Endometrial microvascular endothelial cells (primary cell): ENCODE results near the gene SPAG16. TPM values are rescaled to one million over a fixed set of nuclear protein-coding genes. Genes with fewer than 3 reads are reported as not detected.

Source experiments
- in situ Hi-C: cut with HindIII; loops from 2 replicates; pipeline ENCODE4 v1.10.0; 2017; ENCODE audit warnings: low sequenced_read_pairs, low pct_unique_long_range_greater_than_20kb; ENCODE audit errors: inconsistent ontology term
- total RNA-seq: library from RNA; depleted of rRNA; stranded (reverse); fragments of >200 nt; gene quantifications from one replicate; pipeline ENCODE4 v1.2.3, GENCODE V29; 2015; ENCODE audit errors: inconsistent ontology term

Gene SPAG16
- total RNA-seq, 1 donor from 2014 or later: 13.3 TPM

DNA sequence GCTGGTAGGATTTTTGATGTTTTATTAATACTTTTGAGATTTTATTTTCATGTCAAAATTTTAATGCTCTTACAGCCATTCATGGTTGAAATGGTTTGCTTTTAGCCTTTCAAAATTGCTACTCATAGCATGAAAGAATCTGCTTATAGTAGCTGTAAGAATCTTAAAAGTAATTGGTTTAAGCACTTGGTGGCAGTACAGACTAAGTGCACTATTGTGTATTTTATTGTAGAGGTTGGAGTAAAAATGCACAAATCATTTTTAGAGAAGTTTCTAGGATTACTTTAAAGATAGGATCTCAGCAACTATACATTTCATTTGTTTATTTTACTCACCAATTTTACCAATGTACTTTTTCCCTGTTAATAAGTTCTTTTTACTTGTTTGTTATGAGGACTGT, 205.8 kb downstream of the SPAG16 start:
- in situ Hi-C loops: no loop called here

DNA sequence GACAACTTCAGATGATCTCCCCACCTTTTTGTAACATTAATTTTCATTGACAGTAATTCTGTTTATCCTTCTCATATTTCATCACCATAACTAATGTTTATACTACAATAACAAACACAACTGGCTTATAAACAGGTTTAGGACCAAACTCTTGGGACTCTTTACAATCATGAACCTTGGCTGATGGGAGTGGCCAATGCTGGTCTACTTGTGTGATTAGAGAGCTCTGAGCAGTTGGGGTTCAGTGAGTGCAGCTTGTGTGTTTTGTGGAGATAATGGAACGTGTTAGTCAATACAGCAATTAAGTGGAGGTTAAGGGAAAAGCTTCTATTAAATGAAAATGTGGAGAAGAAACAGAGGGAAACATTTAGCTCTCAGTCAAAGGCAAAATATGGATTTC, 207.1 kb downstream of the SPAG16 start:
- in situ Hi-C loops: no loop called here

DNA sequence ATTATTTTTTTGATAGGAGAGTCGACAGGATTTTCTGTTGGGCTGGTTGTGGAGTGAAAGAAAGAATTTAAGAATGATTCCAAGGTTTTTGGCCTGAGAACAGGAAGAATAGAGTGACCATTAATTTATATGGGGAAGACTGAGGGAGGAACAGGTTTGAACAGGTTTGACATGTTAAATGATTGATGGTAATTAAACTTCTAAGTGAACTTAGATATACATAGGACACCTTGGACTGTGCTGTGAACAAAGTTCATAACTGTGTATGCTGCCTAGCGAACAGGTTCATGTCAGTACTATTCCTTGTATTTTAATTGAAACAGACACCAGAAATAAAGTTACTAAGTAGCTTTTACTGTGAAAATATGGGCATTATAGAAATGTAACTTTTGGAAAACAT, 212.0 kb downstream of the SPAG16 start:
- in situ Hi-C loops: no loop called here

DNA sequence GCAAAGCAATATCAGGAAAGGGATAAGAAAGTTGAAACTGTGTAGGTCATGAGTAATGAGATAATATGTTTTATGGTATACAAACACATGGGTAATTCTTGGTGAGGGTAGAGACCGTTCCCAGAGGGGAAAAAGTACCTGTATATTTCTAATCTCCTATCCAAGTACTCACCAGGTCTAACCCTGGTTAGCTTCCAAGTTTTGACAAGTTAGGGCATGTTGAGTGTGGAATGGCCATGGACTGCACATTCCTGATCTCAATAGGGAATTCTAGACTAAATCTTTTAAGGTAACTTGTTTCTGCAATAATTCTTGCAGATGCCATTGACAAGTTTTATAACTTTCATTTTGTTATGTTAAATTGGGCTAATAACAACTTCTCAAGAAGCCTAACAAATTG, 216.6 kb downstream of the SPAG16 start:
- in situ Hi-C loops: no loop called here

DNA sequence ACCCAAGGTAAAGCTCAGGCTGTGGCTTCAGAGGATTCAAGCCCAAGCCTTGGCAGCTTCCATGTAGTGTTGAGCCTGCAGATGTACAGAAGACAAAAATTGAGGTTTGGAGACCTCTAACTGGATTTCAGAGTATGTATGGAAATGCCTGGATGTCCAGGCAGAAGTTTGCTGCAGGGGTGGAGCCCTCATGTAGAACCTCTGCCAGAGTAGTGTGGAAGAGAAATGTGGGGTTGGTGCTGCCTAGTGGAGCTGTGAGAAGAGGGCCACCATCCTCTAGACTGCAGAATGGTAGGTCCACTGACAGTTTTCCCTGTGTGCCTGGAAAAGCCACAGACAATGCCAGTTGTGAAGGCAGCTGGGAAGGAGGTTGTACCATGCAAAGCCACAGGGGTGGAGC, 239.9 kb downstream of the SPAG16 start:
- in situ Hi-C loops: no loop called here

DNA sequence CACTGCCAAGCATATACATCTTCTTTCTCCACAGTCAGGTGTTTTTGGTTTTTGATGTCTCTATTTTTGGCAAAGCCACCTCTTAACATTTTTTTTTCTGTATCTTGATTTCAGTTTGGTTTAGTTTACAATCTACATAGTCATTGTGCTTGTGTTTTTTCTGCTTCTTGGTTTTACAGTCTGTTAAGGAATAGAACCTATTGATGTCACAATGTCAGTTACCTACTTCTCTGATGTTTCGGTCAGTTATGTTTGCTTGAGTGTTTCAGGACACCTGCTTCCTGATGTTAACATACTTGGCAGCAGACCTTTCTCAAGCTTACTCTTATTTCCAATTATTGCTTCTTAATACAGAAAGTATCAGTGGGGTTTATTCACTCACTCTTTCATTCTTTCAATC, 253.3 kb downstream of the SPAG16 start:
- in situ Hi-C loops: no loop called here

DNA sequence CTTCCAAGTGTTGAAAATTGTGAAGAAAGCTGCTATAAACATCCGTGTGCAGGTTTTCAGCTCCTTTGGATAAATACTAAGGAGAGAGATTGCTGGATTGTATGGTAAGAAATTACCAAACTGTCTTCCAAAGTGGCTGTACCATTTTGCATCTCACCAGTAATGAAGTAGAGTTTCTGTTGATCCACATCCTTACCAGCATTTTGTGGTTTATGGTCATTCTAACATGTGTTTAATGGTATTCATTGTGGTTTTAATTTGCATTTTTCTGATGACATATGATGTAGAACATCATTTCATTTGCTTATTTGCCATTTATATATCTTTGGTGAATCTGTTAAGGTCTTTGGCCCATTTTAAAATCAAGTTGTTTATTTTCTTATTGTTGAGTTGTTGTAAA, 260.7 kb downstream of the SPAG16 start:
- in situ Hi-C loops: no loop called here

DNA sequence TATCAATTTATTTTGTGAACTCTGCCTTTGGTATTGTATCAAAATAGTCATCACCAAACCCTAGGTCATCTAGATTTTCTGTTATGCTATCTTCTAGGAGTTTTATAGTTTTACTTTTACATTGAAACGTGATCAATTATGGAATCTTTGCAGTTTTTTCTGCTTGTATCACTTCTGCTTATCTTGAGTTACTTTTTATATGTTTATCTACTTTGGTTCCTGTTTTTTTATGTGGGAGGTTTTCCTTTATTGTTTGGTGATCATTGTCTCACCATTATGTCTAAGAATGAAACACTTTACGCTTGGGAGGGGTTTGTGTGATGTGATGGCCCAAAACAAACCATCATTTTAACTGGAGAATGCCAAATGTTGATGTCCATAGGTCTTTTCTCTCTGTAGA, 261.2 kb downstream of the SPAG16 start:
- in situ Hi-C loops: no loop called here

DNA sequence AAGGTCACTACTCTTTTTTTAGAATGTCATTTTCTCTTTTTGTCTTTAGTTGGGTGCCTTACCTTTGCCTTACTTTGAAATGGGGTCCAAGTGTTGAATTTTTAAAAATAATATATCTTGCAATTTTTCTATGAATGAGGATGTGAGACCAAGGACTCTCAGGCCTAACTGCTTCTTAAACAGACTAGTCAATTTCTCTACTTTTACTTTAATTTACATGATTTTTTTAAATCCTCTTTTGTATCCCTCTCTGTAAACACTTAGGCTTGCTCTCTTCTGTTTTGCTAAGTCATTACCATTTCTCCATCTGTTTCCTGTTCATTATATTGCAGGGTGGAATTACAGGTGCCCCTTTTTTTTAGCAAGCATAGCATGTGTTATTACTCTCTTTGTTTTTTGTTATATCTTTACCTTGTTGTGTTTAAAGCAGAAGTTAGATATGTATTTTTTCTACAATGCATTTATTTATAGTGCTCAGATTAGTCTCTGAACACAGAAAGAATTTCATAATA, 261.8 kb downstream of the SPAG16 start:
- in situ Hi-C loops: no loop called here

DNA sequence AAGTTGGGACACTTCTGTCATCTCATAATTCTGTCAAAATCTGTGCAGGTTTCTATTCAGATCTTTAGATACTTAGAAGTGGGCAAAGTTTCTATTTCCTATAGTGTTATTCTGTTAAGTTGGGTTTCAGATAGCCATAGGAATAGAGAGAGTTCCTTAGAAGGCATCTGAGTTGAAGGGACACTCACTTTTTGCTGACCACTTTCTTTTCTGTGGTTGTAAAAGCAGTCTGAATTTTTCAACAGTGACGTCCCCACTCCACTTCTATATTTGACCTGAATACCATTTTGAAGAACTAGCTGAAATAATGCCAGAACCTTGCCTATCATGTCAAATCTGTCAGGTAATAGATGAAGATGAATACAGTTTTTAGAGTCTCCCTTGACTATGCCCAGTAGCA, 267.3 kb downstream of the SPAG16 start:
- in situ Hi-C loops: no loop called here

DNA sequence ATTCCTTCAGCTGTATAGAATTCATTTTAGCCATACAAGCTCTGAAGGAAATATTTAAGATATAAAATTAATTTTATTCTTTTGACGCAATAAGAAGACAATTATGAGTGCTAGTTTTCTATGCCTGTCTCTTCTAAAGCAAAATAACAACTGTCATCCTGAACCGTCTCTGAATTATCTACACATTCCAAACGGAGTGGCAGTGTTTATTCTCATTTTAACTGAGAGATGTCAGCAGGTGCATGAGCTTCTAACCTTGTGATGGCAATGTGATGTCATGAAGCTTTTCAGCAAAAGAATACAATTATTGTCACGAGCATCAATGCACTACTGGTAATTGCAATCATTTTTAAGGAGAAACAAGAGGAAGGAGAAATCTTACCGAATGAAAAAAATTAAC, 274.8 kb downstream of the SPAG16 start:
- in situ Hi-C loops: no loop called here

DNA sequence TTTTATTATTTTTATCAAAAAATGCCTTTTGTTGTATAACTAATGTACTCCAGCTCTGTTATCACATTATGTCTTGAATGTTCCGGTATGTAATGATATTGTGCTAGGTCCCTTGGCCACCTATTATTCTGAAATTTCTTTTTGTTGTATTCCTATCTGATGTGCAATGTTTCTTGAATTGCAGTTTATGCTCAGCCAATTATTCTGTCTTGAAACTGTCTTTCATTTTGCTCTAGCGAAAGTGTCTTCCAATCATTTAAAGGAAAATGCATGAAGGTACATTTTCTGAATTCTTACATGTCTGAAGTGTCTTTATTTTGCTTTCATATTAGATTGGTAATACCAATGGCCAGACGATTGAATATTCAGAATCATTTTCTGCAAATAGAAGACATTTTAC, 277.5 kb downstream of the SPAG16 start:
- in situ Hi-C loops: no loop called here

DNA sequence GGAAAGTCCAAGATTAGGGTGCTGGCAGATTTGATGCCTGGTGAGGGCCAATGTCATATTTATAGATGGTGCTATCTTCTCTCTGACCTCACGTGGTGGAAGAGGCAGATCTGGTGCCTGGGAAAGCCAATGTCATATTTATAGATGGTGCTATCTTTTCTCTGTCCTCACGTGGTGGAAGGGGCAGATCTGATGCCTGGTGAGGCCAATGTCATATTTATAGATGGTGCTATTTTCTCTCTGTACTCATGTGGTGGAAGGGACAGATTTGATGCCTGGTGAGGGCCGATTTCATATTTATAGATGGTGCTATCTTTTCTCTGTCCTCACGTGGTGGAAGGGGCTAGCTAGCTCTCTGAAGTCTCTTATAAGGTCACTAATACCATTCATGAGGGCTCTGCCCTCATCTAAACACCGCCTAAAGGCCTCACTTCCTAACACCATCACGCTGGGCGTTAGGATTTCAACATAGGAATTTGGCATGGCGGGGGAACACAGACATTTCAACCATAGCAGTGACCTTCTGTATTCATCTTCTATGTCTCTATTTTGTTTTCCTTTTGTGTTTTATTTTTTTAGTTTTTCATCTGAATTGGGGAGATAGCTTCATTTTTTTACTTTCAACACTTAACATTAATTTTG, 278.4 kb downstream of the SPAG16 start:
- in situ Hi-C loops: no loop called here

DNA sequence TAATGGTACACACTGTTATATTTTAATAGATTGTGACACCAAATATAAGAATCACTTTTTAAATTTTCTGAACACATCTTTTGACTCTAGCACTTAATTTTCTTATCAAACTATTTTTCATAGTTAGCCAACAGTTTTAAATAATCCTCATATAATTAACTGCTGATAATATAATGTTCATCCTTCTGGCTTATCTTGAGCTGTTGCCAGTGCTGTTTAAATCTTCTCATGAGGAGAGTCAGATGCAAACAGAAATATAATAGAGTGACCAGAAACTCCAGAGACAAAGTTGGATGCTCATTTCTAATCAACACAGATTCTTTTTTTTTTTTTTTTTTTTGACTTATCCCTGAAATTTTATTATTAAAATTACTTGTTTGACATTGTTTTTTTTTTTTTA, 282.6 kb downstream of the SPAG16 start:
- in situ Hi-C loops: no loop called here

DNA sequence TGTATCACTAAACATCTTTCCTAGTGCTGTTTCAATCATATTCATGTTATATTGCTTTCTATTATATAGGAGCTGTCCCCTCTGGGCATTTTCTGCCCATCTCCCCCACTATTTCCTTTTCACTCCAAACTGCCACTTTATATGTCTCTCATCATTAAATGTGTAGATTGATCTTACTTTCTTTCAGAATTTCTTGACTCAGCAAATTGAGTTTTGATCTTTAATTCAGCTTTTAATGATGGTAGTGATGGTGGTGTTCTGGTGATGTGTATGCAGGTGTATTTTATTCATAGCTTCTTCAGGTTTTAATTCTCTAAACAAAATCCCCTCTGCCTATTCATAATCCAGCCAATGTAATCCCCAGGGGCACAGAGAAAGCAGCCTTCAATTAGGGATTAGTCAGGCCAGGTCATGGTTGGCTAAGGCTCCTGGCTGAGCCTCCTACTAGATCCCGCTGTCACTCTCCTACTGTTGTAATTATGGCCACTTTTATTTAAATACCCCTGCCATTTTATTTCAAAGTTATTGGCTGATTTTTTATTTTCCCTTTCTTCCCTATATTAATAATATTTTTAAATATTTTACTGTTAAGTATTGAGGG, 325.4 kb downstream of the SPAG16 start:
- in situ Hi-C loops: no loop called here

DNA sequence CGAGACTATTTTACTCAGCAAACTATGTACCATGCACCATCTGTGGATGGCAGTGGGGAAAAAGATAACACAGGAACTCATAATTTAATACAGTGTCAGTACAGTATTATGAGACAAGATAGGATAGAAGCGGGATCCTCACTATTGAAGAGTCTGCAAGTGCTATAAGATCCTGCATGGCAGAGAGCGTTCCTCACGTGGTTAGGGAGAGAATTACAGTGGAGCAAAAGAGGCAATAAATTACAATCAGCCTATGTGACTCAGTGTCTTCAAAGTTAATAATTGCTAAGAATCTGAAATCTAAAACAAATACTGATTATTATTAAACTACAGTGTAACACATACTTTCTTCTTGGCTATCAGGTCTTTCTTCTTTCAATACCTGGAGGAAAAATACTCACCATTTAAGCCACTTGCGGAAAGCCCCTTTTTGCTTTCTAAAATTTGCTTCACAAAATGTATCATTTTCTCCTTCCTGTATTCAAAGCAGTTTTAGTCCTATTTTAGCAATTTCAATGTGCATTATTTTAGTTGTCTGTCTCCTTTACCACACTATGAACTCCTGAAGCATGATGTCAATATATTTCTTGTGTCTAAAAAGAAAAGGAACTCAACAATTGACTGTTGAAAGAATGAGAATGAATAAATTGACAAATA, 342.9 kb downstream of the SPAG16 start:
- in situ Hi-C loops: no loop called here

DNA sequence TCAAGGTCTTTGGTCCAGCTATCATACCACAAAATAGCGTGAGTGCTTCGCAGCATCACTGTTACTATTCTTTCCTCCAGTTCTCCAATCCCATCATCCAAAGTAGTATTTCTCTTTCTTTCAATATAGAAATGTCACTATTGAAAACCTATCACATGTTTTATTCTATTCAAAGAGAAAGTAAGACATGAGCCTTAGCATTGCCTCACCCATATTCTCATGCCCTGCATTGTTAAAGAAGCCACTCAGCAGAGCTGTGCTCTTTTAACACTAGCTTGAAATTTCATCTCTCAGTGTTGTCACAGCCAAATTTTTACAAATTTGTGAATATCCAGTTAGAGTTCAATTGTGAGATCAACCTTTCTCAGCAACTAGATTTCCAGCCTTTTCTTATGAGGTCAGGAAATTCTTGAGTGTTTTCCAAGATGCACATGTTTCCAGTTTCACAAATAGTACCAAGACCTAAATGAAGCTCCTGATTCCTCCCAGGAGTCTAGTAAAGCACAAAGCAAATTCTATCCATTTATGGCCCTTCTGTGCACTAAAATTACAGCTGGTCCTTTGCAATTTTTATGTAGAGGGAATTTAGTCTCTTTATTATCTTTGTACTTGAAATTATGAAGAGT, 343.7 kb downstream of the SPAG16 start:
- in situ Hi-C loops: no loop called here

DNA sequence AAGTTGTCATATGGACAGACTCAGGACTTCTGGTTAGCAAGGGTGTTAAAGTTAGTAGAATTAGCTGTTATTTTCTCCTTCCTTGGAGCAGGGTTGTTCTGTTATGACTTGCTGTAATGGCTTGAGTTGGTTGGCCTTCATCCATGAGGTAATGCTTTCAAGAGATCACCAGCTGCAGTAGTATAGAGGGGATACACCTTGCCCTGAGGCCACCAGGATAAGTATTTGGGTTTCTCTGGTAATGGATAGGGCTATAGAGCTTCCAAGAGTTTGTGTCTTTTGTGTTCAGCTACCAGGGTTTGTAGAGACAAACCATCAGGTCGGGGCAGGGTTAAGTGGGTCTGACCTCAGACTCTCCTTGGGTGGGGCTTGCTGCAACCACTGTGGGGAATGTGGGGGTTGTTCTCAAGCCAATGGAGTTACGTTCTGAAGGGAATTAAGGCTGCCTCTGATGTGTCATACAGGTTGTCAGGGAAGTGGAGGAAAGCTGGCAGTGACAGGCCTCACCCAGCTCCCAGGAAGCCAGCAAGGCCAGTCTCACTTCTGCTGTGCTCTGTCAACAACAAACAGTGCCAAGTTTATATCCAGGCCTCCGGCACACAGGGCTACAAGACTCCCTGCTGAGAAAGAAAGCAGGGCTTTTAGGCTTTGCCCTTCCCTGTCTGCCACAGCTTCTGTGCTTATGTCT, 356.6 kb downstream of the SPAG16 start:
- in situ Hi-C loops: no loop called here

DNA sequence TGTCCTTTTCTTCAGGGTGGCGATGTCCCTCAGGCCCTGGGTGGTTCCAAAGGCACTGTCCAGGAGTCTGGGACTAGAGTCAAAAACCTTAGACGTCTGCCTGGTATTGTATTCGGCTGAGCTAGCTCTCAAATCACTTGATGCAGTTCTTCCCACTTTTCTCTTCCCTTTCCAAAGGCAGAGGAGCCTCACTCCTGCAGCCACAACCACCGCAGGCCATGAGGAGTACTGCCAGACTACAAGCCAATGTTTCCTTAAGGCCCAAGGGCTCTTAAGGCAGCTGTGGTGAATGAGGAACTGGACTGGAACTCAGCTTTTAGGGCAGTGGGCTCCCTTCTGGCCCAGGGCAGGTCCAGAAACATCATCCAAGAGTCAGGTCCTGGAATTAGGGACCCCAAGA, 360.7 kb downstream of the SPAG16 start:
- in situ Hi-C loops: no loop called here
